PFSK-1 (cell line): ENCODE measurements around the gene IL26.

Experiments
- POLR2AphosphoS5 ChIP-seq: IDR thresholded peaks from 2 replicates; pipeline ENCODE4 v1.6.1; 2012; ENCODE audit warnings: low read depth, mild to moderate bottlenecking, control low read depth, low read length, moderate library complexity
- TAF1 ChIP-seq: IDR thresholded peaks from 2 replicates; pipeline ENCODE4 v1.6.1; 2012; ENCODE audit warnings: low read length, control low read depth, borderline replicate concordance; ENCODE audit not compliant: insufficient read depth
- TF ChIP-seq, protein P1 (sequence below), 2 experiments: IDR thresholded peaks; 2 replicates each; pipeline versions ENCODE4 v1.6.1 to v1.8.0; 2011 to 2012; ENCODE audit warnings: low read depth in 2 of 2, low read length in 2 of 2, control low read depth in 1 of 2, inconsistent platforms in 1 of 2, mild to moderate bottlenecking in 1 of 2, moderate library complexity in 1 of 2; ENCODE audit not compliant: insufficient read depth in 1 of 2

DNA sequence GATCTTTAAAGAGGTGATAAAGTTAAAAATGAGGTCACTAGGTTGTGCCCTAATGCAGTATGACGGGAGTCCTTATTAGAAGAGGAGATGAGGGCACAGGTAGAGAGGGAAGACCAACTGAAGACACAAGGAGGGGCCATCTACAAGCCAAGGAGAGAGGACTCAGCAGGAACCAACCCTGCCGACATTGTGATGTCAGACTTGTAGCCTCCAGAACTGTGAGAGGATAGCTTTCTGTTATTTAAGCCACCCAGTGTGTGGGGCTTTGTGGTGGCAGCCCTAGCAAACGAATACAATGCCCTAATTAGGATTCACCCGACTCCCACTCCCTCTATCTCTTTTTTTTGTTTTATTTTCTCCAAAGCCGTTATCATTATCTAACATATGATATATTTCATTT is 7.9 kb upstream of the IL26 start:
- no peak for TF ChIP-seq TAF1
- no peak for TF ChIP-seq POLR2AphosphoS5
- TF ChIP-seq, protein P1, sequence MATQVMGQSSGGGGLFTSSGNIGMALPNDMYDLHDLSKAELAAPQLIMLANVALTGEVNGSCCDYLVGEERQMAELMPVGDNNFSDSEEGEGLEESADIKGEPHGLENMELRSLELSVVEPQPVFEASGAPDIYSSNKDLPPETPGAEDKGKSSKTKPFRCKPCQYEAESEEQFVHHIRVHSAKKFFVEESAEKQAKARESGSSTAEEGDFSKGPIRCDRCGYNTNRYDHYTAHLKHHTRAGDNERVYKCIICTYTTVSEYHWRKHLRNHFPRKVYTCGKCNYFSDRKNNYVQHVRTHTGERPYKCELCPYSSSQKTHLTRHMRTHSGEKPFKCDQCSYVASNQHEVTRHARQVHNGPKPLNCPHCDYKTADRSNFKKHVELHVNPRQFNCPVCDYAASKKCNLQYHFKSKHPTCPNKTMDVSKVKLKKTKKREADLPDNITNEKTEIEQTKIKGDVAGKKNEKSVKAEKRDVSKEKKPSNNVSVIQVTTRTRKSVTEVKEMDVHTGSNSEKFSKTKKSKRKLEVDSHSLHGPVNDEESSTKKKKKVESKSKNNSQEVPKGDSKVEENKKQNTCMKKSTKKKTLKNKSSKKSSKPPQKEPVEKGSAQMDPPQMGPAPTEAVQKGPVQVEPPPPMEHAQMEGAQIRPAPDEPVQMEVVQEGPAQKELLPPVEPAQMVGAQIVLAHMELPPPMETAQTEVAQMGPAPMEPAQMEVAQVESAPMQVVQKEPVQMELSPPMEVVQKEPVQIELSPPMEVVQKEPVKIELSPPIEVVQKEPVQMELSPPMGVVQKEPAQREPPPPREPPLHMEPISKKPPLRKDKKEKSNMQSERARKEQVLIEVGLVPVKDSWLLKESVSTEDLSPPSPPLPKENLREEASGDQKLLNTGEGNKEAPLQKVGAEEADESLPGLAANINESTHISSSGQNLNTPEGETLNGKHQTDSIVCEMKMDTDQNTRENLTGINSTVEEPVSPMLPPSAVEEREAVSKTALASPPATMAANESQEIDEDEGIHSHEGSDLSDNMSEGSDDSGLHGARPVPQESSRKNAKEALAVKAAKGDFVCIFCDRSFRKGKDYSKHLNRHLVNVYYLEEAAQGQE (IDR thresholded peaks at IDR 0.05; ENCODE audit: insufficient read depth in 1 of 2, low read depth in 2 of 2, low read length in 2 of 2) = no peak
